Measurements from ENCODE around the gene SLC25A31.

GRCh38 chr4:127778102-127778501 is 47.9 kb downstream of the SLC25A31 start:
- TF ChIP-seq, protein P1, sequence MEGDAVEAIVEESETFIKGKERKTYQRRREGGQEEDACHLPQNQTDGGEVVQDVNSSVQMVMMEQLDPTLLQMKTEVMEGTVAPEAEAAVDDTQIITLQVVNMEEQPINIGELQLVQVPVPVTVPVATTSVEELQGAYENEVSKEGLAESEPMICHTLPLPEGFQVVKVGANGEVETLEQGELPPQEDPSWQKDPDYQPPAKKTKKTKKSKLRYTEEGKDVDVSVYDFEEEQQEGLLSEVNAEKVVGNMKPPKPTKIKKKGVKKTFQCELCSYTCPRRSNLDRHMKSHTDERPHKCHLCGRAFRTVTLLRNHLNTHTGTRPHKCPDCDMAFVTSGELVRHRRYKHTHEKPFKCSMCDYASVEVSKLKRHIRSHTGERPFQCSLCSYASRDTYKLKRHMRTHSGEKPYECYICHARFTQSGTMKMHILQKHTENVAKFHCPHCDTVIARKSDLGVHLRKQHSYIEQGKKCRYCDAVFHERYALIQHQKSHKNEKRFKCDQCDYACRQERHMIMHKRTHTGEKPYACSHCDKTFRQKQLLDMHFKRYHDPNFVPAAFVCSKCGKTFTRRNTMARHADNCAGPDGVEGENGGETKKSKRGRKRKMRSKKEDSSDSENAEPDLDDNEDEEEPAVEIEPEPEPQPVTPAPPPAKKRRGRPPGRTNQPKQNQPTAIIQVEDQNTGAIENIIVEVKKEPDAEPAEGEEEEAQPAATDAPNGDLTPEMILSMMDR (IDR thresholded peaks at IDR 0.05; ENCODE audit: insufficient read depth, low read length): no peak
- no peak for TF ChIP-seq REST (IDR thresholded peaks at IDR 0.05; ENCODE audit: insufficient replicate concordance, low read depth)
- no peak for TF ChIP-seq POLR2AphosphoS5 (IDR thresholded peaks at IDR 0.05; ENCODE audit: low read depth)
